B cell (primary cell): ENCODE data around the gene PDLIM5. TPM values are rescaled to one million over a fixed set of nuclear protein-coding genes. Genes with fewer than 3 reads are reported as not detected.

ENCODE experiments used
- ATAC-seq: fragments of 200-7000 bp; cut with Tn5 transposase; one replicate; pipeline ENCODE4 v1.10.0; 2021; ENCODE audit warnings: low read depth, mild to moderate bottlenecking, moderate number of reproducible peaks, moderate library complexity
- CTCF ChIA-PET: fragments of 350-600 bp; sonication (Branson Sonifier 250); formaldehyde crosslinking; loops from one replicate; lab custom pipeline; 2021; ENCODE audit warnings: antibody characterized with exemption, inconsistent platforms; lab: Charles Lee
- POLR2A ChIA-PET: fragments of 350-600 bp; sonication (Branson Sonifier 250); formaldehyde crosslinking; loops from one replicate; lab custom pipeline; 2021; ENCODE audit warnings: antibody characterized with exemption; lab: Charles Lee
- DNase-seq: peaks from one replicate; pipeline ENCODE4 v3.0.0; 2013
- H2AFZ ChIP-seq: 2 replicates; pipeline ENCODE4 v1.6.1; 2012; ENCODE audit warnings: mild to moderate bottlenecking, low read depth, low read length; ENCODE audit not compliant: insufficient read depth, poor library complexity, severe bottlenecking
- H3K27ac ChIP-seq, 2 donors: 1 replicate in 1 of 2; 2 replicates in 1 of 2; pipeline ENCODE4 v1.5.1; 2012 to 2013; ENCODE audit warnings: low read length in 2 of 2, mild to moderate bottlenecking in 2 of 2, moderate library complexity in 1 of 2
- H3K27me3 ChIP-seq, 4 experiments: fragments of 200-600 bp in 1 of 4; sonication (generic) in 1 of 4; replicated peaks in 1 of 4; 1 replicate in 2 of 4; 2 replicates in 2 of 4; pipeline versions ENCODE4 v1.6.1 to v1.7.0; 2013 to 2016; ENCODE audit warnings: low read length in 3 of 4, mild to moderate bottlenecking in 2 of 4, mixed read lengths in 1 of 4, moderate library complexity in 1 of 4; ENCODE audit not compliant: insufficient read depth in 4 of 4, control insufficient read depth in 3 of 4; ENCODE audit errors: control extremely low read depth in 1 of 4
- H3K36me3 ChIP-seq, 2 experiments: replicated peaks in 1 of 2; 1 replicate in 1 of 2; 2 replicates in 1 of 2; pipeline versions ENCODE4 v1.6.1 to v1.7.1; 2013; ENCODE audit warnings: low read length in 1 of 2; ENCODE audit not compliant: insufficient read depth in 2 of 2, control insufficient read depth in 1 of 2; ENCODE audit errors: control extremely low read depth in 1 of 2, extremely low read depth in 1 of 2
- H3K4me1 ChIP-seq, 2 donors: fragments of 200-600 bp in 1 of 2; sonication (generic) in 1 of 2; 1 replicate in 1 of 2; 2 replicates in 1 of 2; pipeline versions ENCODE4 v1.5.1 to v1.6.1; 2013 to 2017; ENCODE audit warnings: low read length in 2 of 2; ENCODE audit not compliant: control insufficient read depth in 2 of 2, insufficient read depth in 2 of 2
- H3K4me2 ChIP-seq: replicated peaks from 2 replicates; pipeline ENCODE3; 2012; ENCODE audit warnings: mild to moderate bottlenecking, low read depth, low read length; ENCODE audit not compliant: poor library complexity, severe bottlenecking
- H3K4me3 ChIP-seq, 5 experiments: fragments of 200-600 bp in 1 of 5; sonication (generic) in 1 of 5; 1 replicate in 3 of 5; 2 replicates in 2 of 5; pipeline versions ENCODE4 v1.5.1 to v1.7.0; 2011 to 2016; ENCODE audit warnings: low read length in 4 of 5, mild to moderate bottlenecking in 4 of 5, low read depth in 2 of 5, control low read depth in 1 of 5, moderate library complexity in 1 of 5; ENCODE audit not compliant: insufficient read depth in 1 of 5; ENCODE audit errors: control extremely low read depth in 1 of 5, extremely low read depth in 1 of 5
- H3K79me2 ChIP-seq: fragments of 200-600 bp; sonication (generic); one replicate; pipeline ENCODE4 v1.6.0; 2016; ENCODE audit warnings: low read length; ENCODE audit not compliant: control insufficient read depth, insufficient read depth
- H3K9ac ChIP-seq: fragments of 200-600 bp; sonication (generic); 2 replicates; pipeline ENCODE4 v1.6.1; 2017; ENCODE audit warnings: mild to moderate bottlenecking, low read length, moderate library complexity
- H3K9me3 ChIP-seq, 3 donors: one replicate each; pipeline versions ENCODE4 v1.6.1 to v1.7.1; 2013; ENCODE audit warnings: low read length in 2 of 3; ENCODE audit not compliant: control insufficient read depth in 2 of 3, insufficient read depth in 1 of 3; ENCODE audit errors: control extremely low read depth in 1 of 3
- H4K20me1 ChIP-seq: 2 replicates; pipeline ENCODE4 v1.6.0; 2012; ENCODE audit warnings: mild to moderate bottlenecking, low read length; ENCODE audit not compliant: insufficient read depth, control insufficient read depth, poor library complexity, severe bottlenecking
- H3K27ac Mint-ChIP-seq: one replicate; pipeline ENCODE4 v1.8.0; 2021; ENCODE audit warnings: mixed read lengths
- H3K27me3 Mint-ChIP-seq: one replicate; pipeline ENCODE4 v1.8.0; 2021; ENCODE audit warnings: mixed read lengths
- H3K4me1 Mint-ChIP-seq: one replicate; pipeline ENCODE4 v1.8.0; 2021; ENCODE audit warnings: mixed read lengths
- H3K4me3 Mint-ChIP-seq: one replicate; pipeline ENCODE4 v1.8.0; 2021; ENCODE audit warnings: mixed read lengths
- H3K9me3 Mint-ChIP-seq: one replicate; pipeline ENCODE4 v1.8.0; 2022; ENCODE audit warnings: mixed read lengths; ENCODE audit not compliant: insufficient read depth
- EZH2 ChIP-seq: IDR thresholded peaks from 2 replicates; pipeline ENCODE4 v1.6.1; 2012; ENCODE audit warnings: borderline replicate concordance, low read depth, mild to moderate bottlenecking, moderate library complexity, low read length; ENCODE audit not compliant: insufficient read depth, poor library complexity, severe bottlenecking
- WGBS: methylation state at CpG from one replicate; pipeline ENCODE4 v1.1.5; 2013; ENCODE audit warnings: missing lambda C conversion rate; ENCODE audit not compliant: insufficient coverage; 5-methylcytosine and 5-hydroxymethylcytosine counted together
- intact Hi-C: fragments of 100-400 bp; cut with micrococcal nuclease; formaldehyde crosslinking; loops from one replicate; pipeline ENCODE4 v1.10.0; 2022
- polyA plus RNA-seq: library from polyadenylated mRNA; depleted of rRNA; stranded (reverse); fragments of >200 nt; gene quantifications from 2 replicates; pipeline ENCODE4 v1.2.3, GENCODE V29; 2012
- total RNA-seq, 2 donors: library from RNA; stranded (reverse); fragments of 120-200 nt in 1 of 2; gene quantifications; 1 replicate in 1 of 2; 2 replicates in 1 of 2; pipeline versions ENCODE4 v1.2.3 to v1.2.4, GENCODE V29; 2013 to 2022
- TF ChIP-seq, protein P1 (sequence below): fragments of 200-600 bp; IDR thresholded peaks from one replicate; pipeline ENCODE4 v1.8.0; 2022; ENCODE audit warnings: antibody characterized with exemption, mild to moderate bottlenecking

Gene PDLIM5
- total and polyA plus RNA-seq, 2 donors (not counting 1 experiment from before 2014, with no cell fraction given): 24.0 to 30.2 TPM

GRCh38 chr4:94590493-94590892, 138.8 kb downstream of the PDLIM5 start:
- no peak overlapping the region for H3K27ac Mint-ChIP-seq
- no peaks in the 10 kb centered on the region for H3K4me1 Mint-ChIP-seq
- H3K4me3 ChIP-seq: no peak overlapping the region
- no peak overlapping the region for H3K4me3 Mint-ChIP-seq
- H3K4me1 ChIP-seq: no peaks in the 10 kb centered on the region
- no peaks in the 10 kb centered on the region for H3K9me3 ChIP-seq
- peaks cover 0 to 8% of the 10 kb centered on the region in 2 experiments for H3K36me3 ChIP-seq
- no peak overlapping the region for H3K27ac ChIP-seq
- DNase-seq (no peak), ATAC-seq (no peak)
- H3K27me3 Mint-ChIP-seq: no peaks in the 10 kb centered on the region
- ChIA-PET POLR2A (no interaction called here), CTCF (interaction anchor here (2.8 kb wide), 1 partner anchor 183 kb away, joined by 14 read pairs; no protein-coding TSS in a partner anchor)
- H4K20me1 ChIP-seq: no peaks in the 10 kb centered on the region
- no peak for TF ChIP-seq EZH2
- TF ChIP-seq, protein P1, sequence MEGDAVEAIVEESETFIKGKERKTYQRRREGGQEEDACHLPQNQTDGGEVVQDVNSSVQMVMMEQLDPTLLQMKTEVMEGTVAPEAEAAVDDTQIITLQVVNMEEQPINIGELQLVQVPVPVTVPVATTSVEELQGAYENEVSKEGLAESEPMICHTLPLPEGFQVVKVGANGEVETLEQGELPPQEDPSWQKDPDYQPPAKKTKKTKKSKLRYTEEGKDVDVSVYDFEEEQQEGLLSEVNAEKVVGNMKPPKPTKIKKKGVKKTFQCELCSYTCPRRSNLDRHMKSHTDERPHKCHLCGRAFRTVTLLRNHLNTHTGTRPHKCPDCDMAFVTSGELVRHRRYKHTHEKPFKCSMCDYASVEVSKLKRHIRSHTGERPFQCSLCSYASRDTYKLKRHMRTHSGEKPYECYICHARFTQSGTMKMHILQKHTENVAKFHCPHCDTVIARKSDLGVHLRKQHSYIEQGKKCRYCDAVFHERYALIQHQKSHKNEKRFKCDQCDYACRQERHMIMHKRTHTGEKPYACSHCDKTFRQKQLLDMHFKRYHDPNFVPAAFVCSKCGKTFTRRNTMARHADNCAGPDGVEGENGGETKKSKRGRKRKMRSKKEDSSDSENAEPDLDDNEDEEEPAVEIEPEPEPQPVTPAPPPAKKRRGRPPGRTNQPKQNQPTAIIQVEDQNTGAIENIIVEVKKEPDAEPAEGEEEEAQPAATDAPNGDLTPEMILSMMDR: no peak
- intact Hi-C loops: no loop called here
- H3K4me2 ChIP-seq: no peak overlapping the region
- H3K79me2 ChIP-seq: no peaks in the 10 kb centered on the region
- H3K27me3 ChIP-seq: no peaks in the 10 kb centered on the region
- H3K9me3 Mint-ChIP-seq: no peaks in the 10 kb centered on the region
- H3K9ac ChIP-seq: no peak overlapping the region
- WGBS: 96% methylated on average over 2 of the region's 2 CpGs
- no peak overlapping the region for H2AFZ ChIP-seq

GRCh38 chr4:94591289-94591688, 139.5 kb downstream of the PDLIM5 start:
- Histone ChIP-seq H3K27ac (no peak overlapping the region), H3K4me2 (no peak overlapping the region), H2AFZ (no peak overlapping the region), H3K27me3 (no peaks in the 10 kb centered on the region), H3K9ac (no peak overlapping the region), H3K4me3 (no peak overlapping the region), H3K36me3 (peaks cover 0 to 5% of the 10 kb centered on the region in 2 experiments), H3K9me3 (no peaks in the 10 kb centered on the region), H3K4me1 (no peaks in the 10 kb centered on the region), H3K79me2 (no peaks in the 10 kb centered on the region), H4K20me1 (no peaks in the 10 kb centered on the region)
- no peak overlapping the region for H3K4me3 Mint-ChIP-seq
- intact Hi-C loops: no loop called here
- no CpG with 5 or more reads among the region's 2 CpGs for WGBS
- H3K4me1 Mint-ChIP-seq: no peaks in the 10 kb centered on the region
- ATAC-seq: no peak
- no peak for TF ChIP-seq EZH2
- TF ChIP-seq, protein P1: no peak
- ChIA-PET POLR2A (no interaction called here), CTCF (interaction anchor here (2.8 kb wide), 1 partner anchor 184 kb away, joined by 14 read pairs; no protein-coding TSS in a partner anchor)
- H3K9me3 Mint-ChIP-seq: no peaks in the 10 kb centered on the region
- H3K27ac Mint-ChIP-seq: no peak overlapping the region
- DNase-seq: no peak
- H3K27me3 Mint-ChIP-seq: no peaks in the 10 kb centered on the region
